CD4-positive, alpha-beta T cell treated with Interleukin-4 for 4 hours (primary cell): ENCODE data around the gene EIF4H.
"Not testable (repeated sequence)": the region's sequence is repeated elsewhere in the genome, so short reads cannot be mapped to it uniquely, and the experiment has no call there.

Experiments used
- DNase-seq: peaks from one replicate; pipeline ENCODE4 v3.0.0-alpha.2; 2020

The EIF4H gene

DNA sequence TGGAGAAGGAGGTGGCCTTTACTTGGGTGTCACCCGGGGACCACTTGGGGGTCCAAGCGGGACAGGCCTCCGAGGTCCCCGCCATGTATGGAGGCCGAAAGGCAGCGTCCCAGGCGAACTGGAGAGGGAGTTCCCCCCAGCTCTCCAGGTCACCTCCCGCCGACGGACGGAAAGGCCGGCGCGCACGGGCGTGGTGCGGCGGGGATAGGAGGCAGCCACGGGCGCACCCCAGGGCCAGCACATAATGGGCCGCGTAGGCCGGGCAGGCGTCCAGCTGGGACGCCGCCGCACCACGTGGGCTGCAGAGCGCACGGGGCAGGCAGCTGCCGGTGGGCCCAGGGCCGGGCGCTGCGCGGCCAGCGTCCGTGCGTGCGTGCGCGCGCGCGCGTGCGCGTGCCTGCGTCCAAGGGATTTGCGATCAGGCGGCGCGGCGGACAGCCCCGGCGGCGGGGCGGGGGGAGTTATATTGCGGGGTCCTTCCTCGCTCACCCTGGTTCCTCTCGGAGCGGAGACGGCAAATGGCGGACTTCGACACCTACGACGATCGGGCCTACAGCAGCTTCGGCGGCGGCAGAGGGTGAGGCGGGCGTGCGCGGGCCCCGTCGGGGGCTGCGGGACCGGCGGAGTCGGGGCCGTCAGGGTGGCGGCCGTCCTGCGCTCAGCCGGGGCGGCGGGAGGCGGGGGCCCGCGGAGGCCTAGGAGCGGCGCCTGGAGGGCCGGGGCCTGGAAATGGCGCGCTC is at the start of gene EIF4H:
TSS of gene EIF4H (plus strand) at position 491 of the 740 bp plus-strand sequence. CDS start at position 519, 28 bp downstream.
- peak; percentile 95 for DNase-seq

DNA sequence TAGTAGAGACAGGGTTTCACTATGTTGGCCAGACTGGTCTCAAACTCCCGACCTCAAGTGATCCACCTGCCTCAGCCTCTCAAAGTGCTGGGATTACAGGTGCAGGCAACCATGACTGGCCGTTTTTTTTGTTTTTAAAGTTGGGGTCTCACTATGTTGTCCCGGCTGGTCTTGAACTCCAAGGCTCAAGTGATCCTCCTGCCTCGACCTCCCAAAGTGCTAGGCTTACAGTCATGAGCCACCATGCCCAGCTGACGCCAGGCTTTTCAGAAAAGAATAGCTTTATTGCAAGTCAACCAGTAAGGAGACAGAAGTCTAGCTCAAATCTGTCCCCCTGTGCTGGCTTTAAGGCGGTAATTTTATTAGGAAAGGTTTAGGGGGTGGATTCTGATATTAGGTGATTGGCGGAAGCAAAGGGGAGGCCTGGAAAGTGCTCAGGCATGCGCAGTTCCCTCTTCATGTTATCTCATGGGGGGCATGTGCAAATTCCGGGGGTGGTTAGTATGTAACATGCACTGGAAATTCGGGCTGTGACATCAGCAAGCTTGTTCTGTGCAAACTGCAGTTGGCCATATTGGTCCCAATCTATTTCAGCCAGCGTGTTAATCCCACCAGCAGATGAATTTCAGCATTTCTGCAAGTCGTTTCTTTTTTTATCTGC is 47.8 kb upstream of the EIF4H start:
- DNase-seq, result no peak

DNA sequence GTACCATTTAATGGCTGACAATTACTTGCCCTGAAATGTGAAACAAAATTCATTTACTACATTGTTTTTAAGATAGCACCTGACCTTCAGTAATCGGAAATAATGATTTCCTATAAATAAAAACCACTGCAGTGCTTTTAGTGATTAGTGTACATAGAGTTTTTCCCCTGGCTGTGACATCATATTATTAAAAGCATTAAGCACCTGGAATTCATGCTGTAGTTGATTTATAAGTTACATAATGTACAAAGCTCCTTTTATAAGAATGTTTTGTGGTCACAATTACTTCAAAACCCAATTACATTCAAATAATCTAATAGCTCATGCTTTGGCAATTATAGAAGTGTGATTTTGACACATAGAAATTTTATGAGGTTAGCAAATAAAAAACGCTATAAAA is 44.3 kb upstream of the EIF4H start:
- DNase-seq, result no peak

DNA sequence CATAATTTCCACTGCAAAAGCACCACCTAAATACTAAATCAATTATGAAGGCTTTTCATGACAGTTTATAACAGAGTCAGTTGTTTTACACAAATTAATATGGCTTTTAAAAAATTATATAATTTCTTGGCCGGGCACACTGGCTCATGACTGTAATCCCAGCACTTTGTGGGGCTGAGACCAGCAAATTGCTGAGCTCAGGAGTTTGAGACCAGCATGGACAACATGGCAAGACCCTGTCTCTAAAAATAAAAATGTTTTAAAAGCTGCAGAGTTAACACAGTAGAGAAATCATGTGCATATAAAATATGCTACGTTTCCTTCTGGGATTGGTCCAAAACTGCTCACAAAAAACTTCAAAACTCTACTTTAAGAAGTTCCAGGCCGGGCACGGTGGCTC is 43.6 kb upstream of the EIF4H start:
- no peak for DNase-seq

DNA sequence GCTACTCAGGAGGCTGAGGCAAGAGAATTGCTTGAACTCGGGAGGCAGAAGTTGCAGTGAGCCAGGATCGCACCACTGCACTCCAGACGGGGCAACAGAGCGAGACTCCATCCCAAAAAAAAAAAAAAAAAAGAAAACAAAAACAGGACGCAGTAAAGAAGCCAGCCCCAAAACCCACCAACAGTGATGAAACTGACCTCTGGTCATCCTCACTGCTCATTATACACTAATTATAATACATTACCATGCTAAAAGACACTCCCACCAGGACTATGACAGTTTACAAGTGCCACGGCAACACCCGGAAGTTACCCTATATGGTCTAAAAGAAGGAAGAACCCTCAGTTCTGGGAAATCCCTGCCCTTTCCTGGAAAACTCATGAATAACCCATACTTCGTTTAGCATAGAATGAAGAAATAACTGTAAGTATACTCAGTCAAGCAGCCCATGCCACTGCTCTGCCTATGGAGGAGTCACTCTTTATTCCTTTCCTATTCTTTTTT is 40.0 kb upstream of the EIF4H start:
- no peak for DNase-seq

DNA sequence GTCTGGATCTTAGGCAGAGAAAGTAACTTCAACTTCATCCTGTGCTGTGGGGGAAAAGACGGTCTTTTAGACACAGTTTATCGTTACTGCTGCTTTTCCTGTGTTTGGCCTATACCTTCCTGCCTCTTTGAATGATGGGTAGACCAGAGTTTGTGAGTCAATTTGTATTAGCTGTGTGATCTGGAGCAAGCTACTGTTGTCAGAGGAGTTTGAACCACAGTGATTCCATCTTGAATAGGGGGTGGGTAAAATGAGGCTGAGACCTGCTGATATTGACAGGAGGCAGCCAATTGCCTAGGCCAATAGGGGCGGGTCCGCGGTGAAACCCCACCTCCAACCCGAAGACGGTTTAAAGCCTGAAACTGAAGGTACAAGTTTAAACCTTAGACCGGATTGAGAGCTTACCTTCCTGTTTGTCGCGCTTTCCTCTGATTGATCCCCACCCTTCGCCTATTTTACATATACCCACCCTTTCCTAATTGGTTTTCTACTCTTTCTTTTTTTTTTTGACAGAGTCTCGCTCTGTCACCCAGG is 35.8 kb upstream of the EIF4H start:
- peak; percentile 15 for DNase-seq

DNA sequence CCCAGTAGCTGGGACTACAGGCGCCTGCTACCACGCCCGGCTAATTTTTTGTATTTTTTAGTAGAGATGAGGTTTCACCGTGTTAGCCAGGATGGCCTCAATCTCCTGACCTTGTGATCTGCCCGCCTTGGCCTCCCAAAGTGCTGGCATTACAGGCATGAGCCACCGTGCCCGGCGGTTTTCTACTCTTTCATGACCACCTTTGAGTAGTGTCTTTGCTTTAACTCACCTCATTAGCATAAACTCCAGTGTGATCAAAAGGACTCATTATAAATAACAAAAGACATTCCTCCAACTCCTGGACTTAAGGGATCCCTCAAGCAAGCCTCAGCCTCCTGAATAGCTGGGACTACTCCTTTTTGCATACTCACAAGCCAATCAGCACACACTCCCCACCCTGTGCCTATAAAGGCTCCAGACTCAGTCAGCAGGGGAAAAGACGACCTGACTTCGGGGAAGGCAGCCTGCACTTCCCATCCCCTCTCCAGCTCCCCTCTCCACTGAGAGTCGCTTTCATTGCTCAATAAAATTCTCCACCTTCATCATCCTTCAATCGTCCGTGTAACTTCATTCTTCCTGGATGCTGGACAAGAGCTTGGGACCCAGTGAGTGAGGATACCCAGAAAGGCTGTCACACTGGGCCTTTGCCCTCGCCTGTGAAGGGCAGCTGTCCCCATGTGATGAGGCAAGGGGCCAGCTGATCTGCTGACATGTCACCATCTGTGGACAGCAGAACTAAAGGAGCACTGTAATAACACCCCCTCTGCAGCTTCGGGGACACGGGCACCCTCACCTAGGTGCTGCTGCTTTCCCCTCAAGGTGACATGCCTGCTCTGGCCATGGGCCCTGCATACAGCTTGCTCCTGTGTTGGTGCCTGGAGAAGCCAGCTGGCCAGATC is 35.0 kb upstream of the EIF4H start:
- no peak for DNase-seq

DNA sequence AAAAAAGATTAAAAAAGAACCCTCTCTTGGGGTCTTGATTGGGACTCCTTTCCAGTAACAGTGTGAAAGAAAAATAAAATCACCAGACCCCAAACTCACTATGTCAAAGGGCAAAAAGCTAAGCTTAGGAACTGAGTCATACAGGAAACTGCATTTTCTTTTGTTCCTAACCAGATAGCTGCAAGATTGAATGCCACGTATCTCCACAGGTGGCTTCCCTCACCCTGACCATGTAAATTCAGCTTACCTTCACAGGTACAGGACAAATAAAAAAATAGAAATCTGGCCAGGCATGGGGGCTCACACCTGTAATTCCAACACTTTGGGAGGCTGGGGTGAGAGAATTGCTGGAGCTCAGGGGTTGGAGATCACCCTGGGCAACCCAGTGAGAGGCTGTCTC is 32.5 kb upstream of the EIF4H start:
- DNase-seq, result no peak

DNA sequence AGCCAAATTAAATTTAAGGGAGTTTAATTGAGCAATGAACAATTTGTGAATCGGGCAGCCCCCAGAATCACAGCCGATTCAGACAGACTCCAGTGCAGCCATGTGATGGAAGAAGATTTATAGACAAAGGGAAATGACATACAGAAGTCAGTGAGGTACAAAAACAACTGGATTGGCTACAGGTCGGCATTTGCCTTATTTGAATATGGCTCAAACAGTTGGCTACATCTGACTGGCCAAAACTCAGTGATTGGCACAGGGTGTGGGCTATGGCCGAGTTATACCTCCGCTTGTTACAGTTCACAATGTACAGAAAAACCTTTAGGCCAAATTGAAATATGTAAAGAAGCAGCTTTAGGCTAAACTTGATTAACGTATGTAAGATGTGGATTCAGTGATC is 30.8 kb upstream of the EIF4H start:
- no peak for DNase-seq

DNA sequence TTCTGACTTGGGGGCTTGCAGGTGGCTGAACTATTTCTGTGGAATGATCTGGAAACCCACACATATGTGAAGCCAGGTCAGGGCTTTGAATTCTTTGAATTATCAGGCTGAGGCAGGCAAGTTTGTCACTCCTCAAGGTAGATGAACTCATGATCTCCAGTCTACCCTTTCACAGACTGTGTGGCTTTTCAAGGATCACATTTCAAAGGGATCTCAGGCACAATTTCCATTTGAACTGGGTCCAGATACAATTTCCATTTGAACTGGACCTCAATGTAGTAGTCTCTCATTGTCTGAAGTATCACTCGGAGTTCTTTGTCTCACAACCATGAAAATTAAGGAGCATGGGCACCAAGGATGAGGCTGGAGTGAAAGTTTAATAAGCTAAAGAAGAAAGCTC is 25.7 kb upstream of the EIF4H start:
- DNase-seq, result no peak

DNA sequence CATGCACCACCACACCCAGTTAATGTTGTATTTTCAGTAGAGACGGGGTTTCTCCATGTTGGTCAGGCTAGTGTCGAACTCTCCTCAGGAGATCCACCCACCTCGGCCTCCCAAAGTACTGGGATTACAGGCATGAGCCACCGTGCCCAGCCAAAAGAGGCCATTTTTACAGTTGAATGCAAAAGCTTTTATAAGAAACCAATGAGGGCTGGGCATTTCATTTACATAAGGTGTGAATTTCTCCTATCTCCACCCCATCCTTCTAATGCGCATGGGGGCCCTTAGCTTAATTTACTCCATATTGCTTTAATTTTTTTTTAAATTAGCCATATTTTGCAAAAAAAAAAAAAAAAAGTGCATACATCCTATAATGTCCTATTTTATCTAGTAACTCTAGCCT is 25.1 kb upstream of the EIF4H start:
- no peak for DNase-seq

DNA sequence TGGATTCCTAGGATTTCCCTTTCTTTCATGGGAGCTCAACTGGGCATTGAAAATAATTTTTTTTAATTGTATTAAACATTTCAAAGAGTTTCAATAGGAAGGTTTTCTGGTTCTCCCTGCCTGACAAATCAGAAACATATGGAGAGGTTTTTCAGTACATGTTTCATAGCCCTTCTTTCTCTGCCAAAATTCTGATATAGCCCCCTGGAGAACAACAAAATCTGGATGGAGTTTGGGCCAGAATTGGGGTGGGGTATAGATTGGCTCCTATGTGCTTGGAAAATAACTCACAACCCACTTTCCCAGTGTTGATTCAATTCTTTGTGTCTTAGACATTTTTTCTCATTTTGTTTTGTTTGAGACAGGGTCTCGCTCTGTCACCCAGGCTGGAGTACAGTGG is 24.6 kb upstream of the EIF4H start:
- no peak for DNase-seq

DNA sequence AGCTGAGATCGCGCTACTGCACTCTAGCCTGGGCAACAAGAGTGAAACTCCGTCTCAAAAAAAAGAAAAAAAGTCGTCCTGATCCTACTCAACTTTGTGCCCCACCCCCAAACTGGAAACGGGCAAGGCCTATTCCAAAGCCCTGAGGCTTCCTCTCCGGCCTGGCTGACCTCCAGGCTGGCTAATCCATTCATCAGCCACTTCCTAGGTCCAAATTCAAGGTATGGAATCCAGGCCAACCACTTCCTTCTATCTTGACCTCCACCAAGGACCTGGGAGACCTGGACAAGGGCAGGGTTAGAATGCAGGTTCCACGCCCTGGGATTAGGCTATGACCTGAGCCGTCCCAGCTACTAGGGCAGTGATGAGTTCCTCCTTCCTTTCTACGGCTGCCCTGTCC is 20.4 kb upstream of the EIF4H start:
- DNase-seq, result no peak

DNA sequence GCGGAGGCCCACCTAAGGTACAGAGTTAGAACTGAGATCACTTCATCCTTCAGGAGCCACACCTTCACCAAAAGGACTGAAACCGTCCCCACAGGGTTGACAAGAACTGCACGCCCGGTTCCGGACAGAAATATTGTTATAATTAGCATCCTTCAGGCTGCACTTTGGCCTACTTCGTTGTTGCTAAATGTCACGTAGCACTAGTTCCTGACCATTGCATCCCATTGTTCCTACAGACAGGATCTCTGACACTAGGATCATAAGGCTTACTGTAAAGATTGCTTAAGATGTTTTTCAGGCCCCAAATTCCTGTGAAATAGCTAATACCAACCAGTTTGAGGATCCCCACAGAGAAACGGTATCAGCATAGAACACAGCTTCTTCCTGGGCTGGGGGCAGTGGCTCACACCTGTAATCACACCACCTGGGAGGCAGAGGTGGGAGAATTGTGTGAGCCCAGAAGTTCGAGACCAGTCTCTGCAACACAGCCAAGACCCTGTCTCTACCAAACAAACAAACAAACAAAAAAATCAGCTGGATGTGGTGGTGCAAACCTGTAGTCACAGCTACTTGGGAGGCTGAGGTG is 18.3 kb upstream of the EIF4H start:
- no peak for DNase-seq

DNA sequence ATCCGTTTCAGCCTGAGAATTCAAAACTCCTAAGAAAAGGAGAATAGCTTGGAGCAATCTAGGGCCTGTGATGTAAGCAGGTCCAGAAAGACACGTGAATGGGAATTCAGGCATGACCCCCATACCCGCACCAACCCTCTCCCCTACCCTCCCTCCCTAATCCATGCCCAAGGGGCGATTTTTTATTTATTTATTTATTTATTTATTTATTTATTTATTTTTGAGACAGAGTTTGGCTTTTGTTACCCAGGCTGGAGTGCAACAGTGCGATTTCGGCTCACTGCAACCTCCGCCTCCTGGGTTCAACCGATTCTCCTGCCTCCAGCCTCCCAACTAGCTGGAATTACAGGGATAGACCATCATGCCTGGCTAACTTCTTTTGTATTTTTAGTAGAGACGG is 16.6 kb upstream of the EIF4H start:
- no peak for DNase-seq

DNA sequence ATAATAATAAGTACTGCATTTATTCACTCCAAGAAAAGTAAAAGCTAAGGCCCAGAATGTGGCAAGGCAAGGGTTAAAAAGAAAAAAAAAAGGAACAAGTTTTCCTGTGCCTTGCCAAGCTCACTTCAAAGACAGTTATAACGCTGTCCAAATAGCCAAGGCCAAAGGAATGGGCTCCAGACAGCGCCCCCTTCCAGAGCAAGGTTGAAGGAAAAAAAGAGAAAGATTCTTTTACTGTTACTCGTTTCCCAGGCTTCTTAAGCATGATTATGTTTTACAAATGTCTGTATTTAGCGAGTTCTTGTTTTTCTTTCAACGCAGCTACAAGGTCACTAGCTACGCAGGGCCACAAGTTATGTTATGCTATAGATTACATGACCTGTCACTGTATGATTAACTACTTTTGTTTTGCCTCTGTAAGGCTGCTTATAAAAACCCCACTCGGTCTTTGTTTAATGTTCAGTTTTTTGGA is 9.1 kb upstream of the EIF4H start:
- no peak for DNase-seq

DNA sequence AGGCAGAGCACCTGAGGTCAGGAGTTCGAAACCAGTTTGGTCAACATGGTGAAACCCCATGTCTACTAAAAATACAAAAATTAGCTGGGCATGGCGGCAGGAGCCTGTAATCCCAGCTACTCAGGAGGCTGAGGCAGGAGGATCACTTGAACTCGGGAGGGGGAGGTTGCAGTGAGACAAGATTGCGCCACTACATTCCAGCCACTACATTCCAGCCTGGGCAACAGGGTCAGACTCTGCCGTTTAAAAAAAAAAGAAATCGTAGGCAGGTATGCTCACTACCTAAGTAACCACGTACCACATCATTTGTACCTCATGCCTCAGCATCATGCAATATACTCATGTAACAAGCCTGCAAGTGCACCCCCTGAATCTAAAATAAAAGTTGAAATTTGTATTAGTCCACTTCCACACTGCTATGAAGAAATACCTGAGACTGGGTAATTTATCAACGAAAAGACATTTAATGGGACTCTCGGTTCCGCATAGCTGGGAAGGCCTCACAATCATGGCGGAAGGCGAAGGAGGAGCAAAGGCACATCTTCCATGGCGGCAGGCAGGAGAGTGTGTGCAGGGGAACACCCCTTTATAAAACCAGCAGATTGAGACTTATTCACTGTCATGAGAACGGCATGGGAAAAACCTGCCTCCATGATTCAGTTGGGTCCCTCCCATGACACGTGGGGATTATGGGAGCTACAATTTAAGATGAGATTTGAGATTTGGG is 8.1 kb upstream of the EIF4H start:
- no peak for DNase-seq

DNA sequence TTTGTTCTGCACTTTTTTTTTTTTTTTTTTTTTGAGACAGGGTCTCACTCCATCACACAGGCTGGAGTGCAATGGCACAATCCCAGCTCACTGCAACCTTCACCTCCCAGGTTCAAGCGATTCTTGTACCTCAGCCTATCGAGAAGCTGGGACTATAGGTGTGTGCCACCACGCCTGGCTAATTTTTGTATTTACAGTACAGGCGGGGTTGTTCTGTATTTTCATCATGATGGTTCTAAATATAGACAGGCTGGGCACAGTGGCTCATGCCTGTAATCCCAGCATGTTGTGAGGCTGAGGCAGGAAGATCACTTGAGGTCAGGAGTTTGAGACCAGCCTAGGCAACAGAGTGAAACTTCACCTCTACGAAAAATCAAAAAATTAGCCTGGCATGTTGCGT is 6.8 kb upstream of the EIF4H start:
- not testable (repeated sequence) for DNase-seq

DNA sequence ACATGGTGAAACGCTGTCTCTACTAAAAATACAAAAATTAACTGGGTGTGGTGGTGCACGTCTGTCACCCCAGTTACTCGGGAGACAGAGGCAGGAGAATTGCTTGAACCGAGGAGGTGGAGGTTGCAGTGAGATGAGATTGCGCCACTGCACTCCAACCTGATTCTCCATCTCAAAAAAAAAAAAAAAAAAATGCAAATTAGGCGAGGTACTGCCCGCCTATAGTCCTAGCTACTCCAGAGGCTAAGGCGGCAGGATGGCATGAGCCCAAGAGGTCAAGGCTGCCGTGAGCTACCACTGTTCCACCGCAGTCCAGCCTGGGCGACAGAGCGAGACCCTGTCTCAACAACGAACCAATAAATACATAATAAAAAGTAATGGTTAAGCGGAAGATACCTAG is 1.1 kb upstream of the EIF4H start:
- no peak for DNase-seq

DNA sequence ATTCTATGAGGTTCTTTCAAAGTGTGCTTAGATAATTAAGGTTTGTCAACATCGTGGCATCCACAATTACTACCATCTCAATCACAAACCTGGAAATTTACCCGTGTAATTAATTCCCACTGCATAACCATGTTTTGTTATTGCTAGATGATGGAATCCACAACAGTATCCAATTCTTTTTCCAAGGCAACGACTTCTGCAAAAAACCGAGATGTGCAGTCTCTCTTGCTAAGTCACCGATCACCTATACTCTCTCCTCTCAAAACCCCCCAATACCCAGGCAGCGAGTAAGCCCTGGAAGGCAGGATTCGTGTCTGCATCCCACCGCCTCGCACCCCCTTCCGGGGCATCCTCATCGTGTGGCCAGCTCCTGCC is 678 bp upstream of the EIF4H start:
- no peak for DNase-seq

DNA sequence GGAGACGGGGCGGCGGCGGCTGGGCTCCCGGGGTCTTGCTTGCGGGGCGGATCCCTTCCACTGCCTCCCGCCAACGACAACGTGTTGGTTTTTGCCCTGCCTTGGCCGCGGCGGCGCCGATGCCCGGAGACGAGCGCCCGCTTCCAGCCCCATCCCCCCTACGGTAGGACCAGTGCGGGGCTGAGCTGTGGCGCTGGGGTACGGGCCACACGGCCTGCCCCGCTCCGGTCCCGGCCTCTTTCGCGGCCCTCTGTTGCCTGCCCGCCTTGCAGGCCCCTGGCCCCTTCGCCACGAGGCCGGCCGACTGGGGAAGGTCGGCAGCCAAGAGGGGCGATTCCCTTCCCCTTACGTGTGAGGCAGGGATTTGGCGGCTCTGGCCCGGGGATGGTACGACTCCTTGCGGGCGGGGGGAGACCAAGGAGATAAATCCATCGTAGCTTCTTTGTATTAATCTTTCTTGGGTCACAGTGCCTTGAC is 488 bp downstream of the EIF4H start:
- DNase-seq, result peak; percentile 20

DNA sequence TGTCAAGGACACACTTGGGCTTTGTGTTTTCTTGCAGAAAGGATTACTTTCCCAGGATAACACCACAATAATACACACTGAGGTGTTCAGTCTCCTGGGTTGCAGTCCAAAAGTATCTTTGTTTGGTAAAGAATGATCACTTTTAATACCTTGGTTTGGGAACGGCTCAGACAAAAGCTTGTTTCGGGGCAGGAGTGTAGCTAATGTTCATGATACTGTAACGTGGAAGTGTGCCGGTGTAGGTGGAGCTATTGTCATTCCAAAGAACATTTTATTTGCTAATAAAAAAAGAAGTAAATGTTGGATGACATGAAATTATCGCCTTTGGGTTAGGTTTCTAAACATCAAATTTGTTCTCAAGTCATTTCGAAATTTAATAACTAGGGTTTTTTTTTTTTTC is 1.2 kb downstream of the EIF4H start:
- DNase-seq, result no peak
